Measurements from ENCODE around the gene CALN1. TPM values are rescaled to one million over a fixed set of nuclear protein-coding genes. Genes with fewer than 3 reads are reported as not detected.

The CALN1 gene
- total and polyA plus RNA-seq, 2 donors = 0.13 to 0.42 TPM

Small RNAs within 50 kb of the gene (small RNA-seq; reads per million reads assigned to genes)
- gene AC005011.1 (not detected), gene RNA5SP232 (not detected)
